OCI-LY7 (cell line): ENCODE results near the gene TUBGCP2. TPM values are rescaled to one million over a fixed set of nuclear protein-coding genes. Genes with fewer than 3 reads are reported as not detected.

Source experiments
- BruUV-seq: library from RNA; stranded (reverse); fragments of 400-500 nt; replicated peaks from 2 replicates; lab custom pipeline; 2021; lab: Mats Ljungman, UMichigan
- CTCF ChIA-PET: fragments of 300-600 bp; sonication (Branson Sonifier 250); formaldehyde crosslinking; loops from one replicate; lab custom pipeline; 2022; ENCODE audit warnings: antibody characterized with exemption; ENCODE audit not compliant: unreplicated experiment; lab: Charles Lee
- POLR2A ChIA-PET: fragments of 300-600 bp; sonication (Branson Sonifier 250); formaldehyde crosslinking; loops from one replicate; lab custom pipeline; 2022; ENCODE audit warnings: antibody characterized with exemption; lab: Charles Lee
- DNase-seq: peaks from one replicate; pipeline ENCODE4 v3.0.0-alpha.2; 2015; ENCODE audit warnings: low spot score
- H2AFZ ChIP-seq: fragments of 200-600 bp; sonication (generic), shearing (Covaris generic); 2 replicates; pipeline ENCODE4 v1.6.1; 2014; ENCODE audit warnings: mild to moderate bottlenecking, antibody characterized with exemption, low read length, moderate library complexity
- H3K27ac ChIP-seq: fragments of 200-600 bp; sonication (generic); 2 replicates; pipeline ENCODE4 v1.5.1; 2014; ENCODE audit warnings: mixed run types, low read depth, mild to moderate bottlenecking, moderate library complexity, low read length, inconsistent platforms; ENCODE audit not compliant: poor library complexity, severe bottlenecking
- H3K36me3 ChIP-seq: fragments of 200-600 bp; sonication (generic); 2 replicates; pipeline ENCODE4 v1.6.1; 2014; ENCODE audit warnings: mild to moderate bottlenecking, antibody characterized with exemption, low read length, moderate library complexity, mixed read lengths; ENCODE audit not compliant: insufficient read depth
- H3K4me1 ChIP-seq: fragments of 200-600 bp; sonication (generic); 2 replicates; pipeline ENCODE4 v1.5.1; 2014; ENCODE audit warnings: mild to moderate bottlenecking, low read length; ENCODE audit not compliant: insufficient read depth, poor library complexity, severe bottlenecking
- H3K4me2 ChIP-seq: fragments of 200-600 bp; sonication (generic); 2 replicates; pipeline ENCODE4 v1.6.1; 2014; ENCODE audit warnings: mild to moderate bottlenecking, low read length
- H3K4me3 ChIP-seq: fragments of 200-600 bp; sonication (generic); 2 replicates; pipeline ENCODE4 v1.5.1; 2014; ENCODE audit warnings: mild to moderate bottlenecking, low read depth, low read length; ENCODE audit not compliant: poor library complexity, severe bottlenecking
- H3K79me2 ChIP-seq: fragments of 200-600 bp; sonication (generic); 2 replicates; pipeline ENCODE4 v1.6.1; 2016; ENCODE audit warnings: low read depth, mild to moderate bottlenecking, low read length, moderate library complexity, mixed read lengths; ENCODE audit not compliant: insufficient read depth
- H3K9me2 ChIP-seq: fragments of 200-600 bp; sonication (generic); 2 replicates; pipeline ENCODE4 v1.6.1; 2016; ENCODE audit warnings: mild to moderate bottlenecking, low read length, mixed read lengths; ENCODE audit not compliant: insufficient read depth
- H3K9me3 ChIP-seq: fragments of 200-600 bp; sonication (generic); 2 replicates; pipeline ENCODE4 v1.6.1; 2014; ENCODE audit warnings: mild to moderate bottlenecking, mixed run types, low read length, mixed read lengths
- H4K20me1 ChIP-seq: fragments of 200-600 bp; sonication (generic); 2 replicates; pipeline ENCODE4 v1.6.1; 2014; ENCODE audit warnings: mild to moderate bottlenecking, antibody characterized with exemption, low read length, moderate library complexity, mixed read lengths; ENCODE audit not compliant: insufficient read depth
- EZH2phosphoT487 ChIP-seq: fragments of 200-600 bp; sonication (generic); IDR thresholded peaks from 2 replicates; pipeline ENCODE4 v1.6.1; 2018; ENCODE audit warnings: low read depth, borderline replicate concordance, mild to moderate bottlenecking, mixed run types, antibody characterized with exemption, low read length, moderate library complexity, mixed read lengths
- intact Hi-C: fragments of 100-400 bp; cut with micrococcal nuclease; formaldehyde crosslinking; loops from one replicate; pipeline ENCODE4 v1.10.0; 2022; ENCODE audit not compliant: unreplicated experiment
- total RNA-seq, 2 experiments: library from RNA; depleted of rRNA in 1 of 2; stranded (reverse); fragments of >200 nt in 1 of 2; shearing (Covaris generic) in 1 of 2; gene quantifications; 2 replicates each; pipeline ENCODE4 v1.2.3, GENCODE V29; 2014 to 2022
- TF ChIP-seq, protein P1 (sequence below): fragments of 200-600 bp; sonication (generic); conservative IDR thresholded peaks from 2 replicates; pipeline ENCODE4 v1.5.1; 2014; ENCODE audit warnings: mild to moderate bottlenecking, antibody characterized with exemption, low read length, moderate library complexity, mixed read lengths

TUBGCP2 gene
- total RNA-seq, 2 experiments from 2014 or later, result 40.5 to 56.1 TPM

DNA sequence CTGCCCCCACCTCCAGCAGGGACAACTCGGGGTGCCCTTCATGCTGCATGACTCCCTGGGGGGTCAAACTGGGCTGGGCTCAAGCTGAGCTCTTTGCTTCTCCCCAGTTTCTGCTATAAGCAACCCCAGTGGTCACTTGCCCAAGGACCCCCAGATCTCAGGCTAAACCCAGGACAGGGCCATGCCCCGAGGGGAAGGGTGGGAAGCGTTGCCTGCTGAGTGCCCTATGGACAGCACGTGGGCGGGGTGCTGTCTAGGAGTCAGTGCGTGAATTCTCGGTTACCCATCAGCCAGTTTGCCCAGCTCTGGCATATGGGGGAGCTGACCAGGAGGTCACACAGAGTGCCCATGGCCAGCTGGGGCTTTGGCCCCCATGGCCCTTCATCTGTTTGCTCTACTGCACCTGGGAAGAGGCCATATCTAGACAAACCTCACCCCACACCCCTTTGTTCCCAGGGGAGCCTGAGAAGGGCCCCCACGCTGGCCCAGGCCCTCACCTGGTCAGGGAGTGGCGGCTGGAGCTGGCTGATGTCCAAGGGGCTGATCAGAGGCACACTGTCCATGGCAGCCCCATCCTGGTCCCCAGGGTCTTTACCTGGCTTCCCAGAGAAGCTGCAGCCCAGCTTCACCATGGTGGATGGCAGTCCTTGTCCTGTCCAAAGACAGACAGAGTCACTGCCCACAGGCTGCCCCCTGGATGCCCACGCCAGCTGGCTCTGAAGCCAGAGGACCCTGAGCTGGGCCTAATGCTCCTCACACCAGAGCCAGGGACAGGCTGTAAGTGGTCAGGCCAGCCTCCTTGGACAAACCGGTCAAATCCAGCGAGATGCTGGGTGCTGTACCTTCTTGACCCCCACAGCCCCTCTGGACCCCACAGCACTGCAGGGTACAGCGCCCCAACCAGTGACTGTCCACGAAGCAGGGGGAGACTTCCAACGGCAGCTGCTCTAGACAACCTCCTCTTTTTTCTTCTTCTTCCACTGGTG is 20.0 kb upstream of the TUBGCP2 start:
- no peak overlapping the region for H3K27ac ChIP-seq
- no TSS peak for BruUV-seq
- H3K4me3 ChIP-seq, result no peak overlapping the region
- H3K9me2 ChIP-seq, result no peaks in the 10 kb centered on the region
- no peak for DNase-seq
- H3K4me2 ChIP-seq, result no peak overlapping the region
- intact Hi-C loops, result loop anchor here (2.0 kb wide), 2 partner anchors 60 to 168 kb away; no protein-coding TSS in a partner anchor
- peaks cover 9% of the 10 kb centered on the region for H3K4me1 ChIP-seq
- CTCF ChIA-PET, result interaction anchor here (0.6 to 1.2 kb wide), 4 partner anchors 21 to 64 kb away, joined by 3 to 4 read pairs (median 3); no protein-coding TSS in a partner anchor
- no peaks in the 10 kb centered on the region for H3K79me2 ChIP-seq
- no peaks in the 10 kb centered on the region for H4K20me1 ChIP-seq
- POLR2A ChIA-PET, result interaction anchor here (1.5 kb wide), 1 partner anchor 62 kb away, joined by 7 read pairs; no protein-coding TSS in a partner anchor
- no peak overlapping the region for H2AFZ ChIP-seq
- TF ChIP-seq, protein P1, sequence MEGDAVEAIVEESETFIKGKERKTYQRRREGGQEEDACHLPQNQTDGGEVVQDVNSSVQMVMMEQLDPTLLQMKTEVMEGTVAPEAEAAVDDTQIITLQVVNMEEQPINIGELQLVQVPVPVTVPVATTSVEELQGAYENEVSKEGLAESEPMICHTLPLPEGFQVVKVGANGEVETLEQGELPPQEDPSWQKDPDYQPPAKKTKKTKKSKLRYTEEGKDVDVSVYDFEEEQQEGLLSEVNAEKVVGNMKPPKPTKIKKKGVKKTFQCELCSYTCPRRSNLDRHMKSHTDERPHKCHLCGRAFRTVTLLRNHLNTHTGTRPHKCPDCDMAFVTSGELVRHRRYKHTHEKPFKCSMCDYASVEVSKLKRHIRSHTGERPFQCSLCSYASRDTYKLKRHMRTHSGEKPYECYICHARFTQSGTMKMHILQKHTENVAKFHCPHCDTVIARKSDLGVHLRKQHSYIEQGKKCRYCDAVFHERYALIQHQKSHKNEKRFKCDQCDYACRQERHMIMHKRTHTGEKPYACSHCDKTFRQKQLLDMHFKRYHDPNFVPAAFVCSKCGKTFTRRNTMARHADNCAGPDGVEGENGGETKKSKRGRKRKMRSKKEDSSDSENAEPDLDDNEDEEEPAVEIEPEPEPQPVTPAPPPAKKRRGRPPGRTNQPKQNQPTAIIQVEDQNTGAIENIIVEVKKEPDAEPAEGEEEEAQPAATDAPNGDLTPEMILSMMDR, result no peak
- no peak for TF ChIP-seq EZH2phosphoT487
- H3K36me3 ChIP-seq, result no peaks in the 10 kb centered on the region
- no peaks in the 10 kb centered on the region for H3K9me3 ChIP-seq

DNA sequence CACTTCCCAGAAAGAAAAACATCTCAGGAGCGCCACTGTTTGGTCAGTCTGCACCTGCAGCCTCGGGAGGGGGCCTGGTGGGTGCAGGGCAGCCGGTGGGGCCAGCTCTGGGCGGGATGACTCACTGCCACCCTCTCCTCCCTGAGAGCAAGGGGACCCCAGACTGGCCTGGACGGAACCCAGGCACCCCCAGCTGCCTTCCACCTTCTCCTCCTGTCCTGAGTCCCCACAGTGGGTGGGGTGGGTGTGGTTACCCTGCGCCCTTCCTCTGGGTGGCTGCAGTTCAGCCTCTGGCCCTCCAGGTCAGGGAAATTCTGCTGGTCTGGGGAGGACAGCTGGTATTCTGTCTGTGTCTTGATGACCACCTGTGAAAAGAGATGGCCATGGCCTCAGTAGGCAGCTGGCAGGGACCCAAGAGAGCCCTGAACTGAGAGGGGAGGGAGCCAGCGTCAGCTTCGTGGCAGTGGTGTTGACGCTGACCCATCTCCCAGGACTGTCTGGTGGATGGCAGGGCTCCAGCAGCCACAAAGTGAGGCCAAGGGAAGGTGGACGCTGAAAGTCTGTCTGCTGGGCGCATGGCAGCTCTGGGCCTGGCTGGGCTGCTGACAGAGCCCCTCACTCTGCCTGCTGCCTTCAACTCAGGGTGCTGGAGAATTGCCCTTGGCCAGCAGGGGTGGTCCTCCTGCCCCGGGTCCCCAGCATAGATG is 19.1 kb upstream of the TUBGCP2 start:
- no peak overlapping the region for H3K4me2 ChIP-seq
- intact Hi-C loops, result loop anchor here (2.0 kb wide), 2 partner anchors 61 to 169 kb away; no protein-coding TSS in a partner anchor
- no peaks in the 10 kb centered on the region for H3K36me3 ChIP-seq
- ChIA-PET POLR2A (no interaction called here), CTCF (no interaction called here)
- H3K27ac ChIP-seq, result no peak overlapping the region
- TF ChIP-seq EZH2phosphoT487, result no peak
- TF ChIP-seq, protein P1, result 0 out of 2 replicates have a peak, but pooled peaks have one; percentile 21
- no TSS peak for BruUV-seq
- no peaks in the 10 kb centered on the region for H3K79me2 ChIP-seq
- no peak overlapping the region for H3K4me3 ChIP-seq
- H3K9me2 ChIP-seq, result no peaks in the 10 kb centered on the region
- no peak for DNase-seq
- H3K9me3 ChIP-seq, result no peaks in the 10 kb centered on the region
- no peaks in the 10 kb centered on the region for H4K20me1 ChIP-seq
- peaks cover 9% of the 10 kb centered on the region for H3K4me1 ChIP-seq
- no peak overlapping the region for H2AFZ ChIP-seq
